ENCODE data around the gene LRRC8E.

GRCh38 chr19:7859831-7860713 is 28.2 kb upstream of the LRRC8E start:
- TF ChIP-seq POLR2A (IDR thresholded peaks at IDR 0.05; ENCODE audit: control extremely low read depth in 1 of 2, low read depth in 2 of 2, low read length in 2 of 2) (no peak), CTCF (IDR thresholded peaks at IDR 0.05; ENCODE audit: control extremely low read depth in 1 of 3, insufficient read depth in 1 of 3, low read depth in 1 of 3, low read length in 3 of 3) (no peak), EP300 (IDR thresholded peaks at IDR 0.05; ENCODE audit: borderline replicate concordance in 1 of 2, low read depth in 2 of 2, low read length in 2 of 2) (no peak), CEBPB (IDR thresholded peaks at IDR 0.05; ENCODE audit: low read depth, low read length) (no peak), KDM4A (IDR thresholded peaks at IDR 0.05; ENCODE audit: low read depth, low read length, severe bottlenecking) (no peak), ZNF274 (IDR thresholded peaks at IDR 0.05; ENCODE audit: borderline replicate concordance, extremely low read depth, low read length) (no peak), HDAC2 (IDR thresholded peaks at IDR 0.05; ENCODE audit: borderline replicate concordance in 1 of 2, low read depth in 2 of 2, low read length in 2 of 2) (no peak), BACH1 (IDR thresholded peaks at IDR 0.05; ENCODE audit: low read length) (no peak), CBX5 (IDR thresholded peaks at IDR 0.05; ENCODE audit: low read depth, low read length) (no peak)
- TF ChIP-seq, protein P1, sequence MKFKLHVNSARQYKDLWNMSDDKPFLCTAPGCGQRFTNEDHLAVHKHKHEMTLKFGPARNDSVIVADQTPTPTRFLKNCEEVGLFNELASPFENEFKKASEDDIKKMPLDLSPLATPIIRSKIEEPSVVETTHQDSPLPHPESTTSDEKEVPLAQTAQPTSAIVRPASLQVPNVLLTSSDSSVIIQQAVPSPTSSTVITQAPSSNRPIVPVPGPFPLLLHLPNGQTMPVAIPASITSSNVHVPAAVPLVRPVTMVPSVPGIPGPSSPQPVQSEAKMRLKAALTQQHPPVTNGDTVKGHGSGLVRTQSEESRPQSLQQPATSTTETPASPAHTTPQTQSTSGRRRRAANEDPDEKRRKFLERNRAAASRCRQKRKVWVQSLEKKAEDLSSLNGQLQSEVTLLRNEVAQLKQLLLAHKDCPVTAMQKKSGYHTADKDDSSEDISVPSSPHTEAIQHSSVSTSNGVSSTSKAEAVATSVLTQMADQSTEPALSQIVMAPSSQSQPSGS (IDR thresholded peaks at IDR 0.05; ENCODE audit: low read length), result no peak
- TF ChIP-seq, protein P2, sequence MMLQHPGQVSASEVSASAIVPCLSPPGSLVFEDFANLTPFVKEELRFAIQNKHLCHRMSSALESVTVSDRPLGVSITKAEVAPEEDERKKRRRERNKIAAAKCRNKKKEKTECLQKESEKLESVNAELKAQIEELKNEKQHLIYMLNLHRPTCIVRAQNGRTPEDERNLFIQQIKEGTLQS (IDR thresholded peaks at IDR 0.05; ENCODE audit: insufficient read depth, low read depth, low read length), result no peak
- TF ChIP-seq, protein P3, sequence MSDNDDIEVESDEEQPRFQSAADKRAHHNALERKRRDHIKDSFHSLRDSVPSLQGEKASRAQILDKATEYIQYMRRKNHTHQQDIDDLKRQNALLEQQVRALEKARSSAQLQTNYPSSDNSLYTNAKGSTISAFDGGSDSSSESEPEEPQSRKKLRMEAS (IDR thresholded peaks at IDR 0.05), result no peak
- TF ChIP-seq, protein P4, sequence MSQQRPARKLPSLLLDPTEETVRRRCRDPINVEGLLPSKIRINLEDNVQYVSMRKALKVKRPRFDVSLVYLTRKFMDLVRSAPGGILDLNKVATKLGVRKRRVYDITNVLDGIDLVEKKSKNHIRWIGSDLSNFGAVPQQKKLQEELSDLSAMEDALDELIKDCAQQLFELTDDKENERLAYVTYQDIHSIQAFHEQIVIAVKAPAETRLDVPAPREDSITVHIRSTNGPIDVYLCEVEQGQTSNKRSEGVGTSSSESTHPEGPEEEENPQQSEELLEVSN (IDR thresholded peaks at IDR 0.05), result no peak

Measured in H1 (cell line).